Left lung (tissue), 10 donors: ENCODE results near the gene KDM5B. TPM values are rescaled to one million over a fixed set of nuclear protein-coding genes. Genes with fewer than 3 reads are reported as not detected.

Source experiments
- ATAC-seq: fragments of 200-7000 bp; cut with Tn5 transposase; one replicate; pipeline ENCODE4 v1.9.1; 2020; ENCODE audit warnings: moderate library complexity
- DNase-seq, 4 donors: peaks; one replicate each; pipeline ENCODE4 v3.0.0-alpha.2; 2013 to 2020
- H3K27ac ChIP-seq, 2 donors: fragments of 200-600 bp; sonication (generic) in 1 of 2; one replicate each; pipeline versions ENCODE4 v1.5.0 to v1.8.0; 2020 to 2021
- H3K27me3 ChIP-seq, 2 donors: fragments of 200-600 bp; sonication (generic) in 1 of 2; one replicate each; pipeline versions ENCODE4 v1.5.0 to v1.8.0; 2020 to 2021
- H3K36me3 ChIP-seq, 2 donors: fragments of 200-600 bp; sonication (generic) in 1 of 2; one replicate each; pipeline versions ENCODE4 v1.5.0 to v1.8.0; 2020 to 2021
- H3K4me1 ChIP-seq, 2 donors: fragments of 200-600 bp; one replicate each; pipeline ENCODE4 v1.8.0; 2021
- H3K4me3 ChIP-seq, 2 donors: fragments of 200-600 bp; sonication (generic) in 1 of 2; one replicate each; pipeline versions ENCODE4 v1.5.0 to v1.8.0; 2020 to 2021; ENCODE audit warnings: mild to moderate bottlenecking in 1 of 2
- H3K9me3 ChIP-seq, 2 donors: fragments of 200-600 bp; sonication (generic) in 1 of 2; one replicate each; pipeline versions ENCODE4 v1.5.0 to v1.8.0; 2020 to 2021
- intact Hi-C, 2 donors: fragments of 100-400 bp; cut with DNase I; formaldehyde crosslinking; loops; one replicate each; pipeline versions ENCODE4 v1.11.2 to v1.14.2; 2022
- polyA plus RNA-seq, 6 donors: library from polyadenylated mRNA; unstranded; fragments of 120-200 nt; gene quantifications; one replicate each; pipeline ENCODE4 v1.2.1, GENCODE V29; 2013; ENCODE audit not compliant: insufficient read length in 6 of 6
- total RNA-seq, 2 donors: library from RNA; stranded (reverse); fragmentation: NEBNext Ultra II Directional; extraction: Animal tissue kit (Norgen Biotek cat#: 25700); gene quantifications; one replicate each; pipeline ENCODE4 v1.2.1, GENCODE V29; 2021
- TF ChIP-seq, protein P1 (sequence below), 2 donors: fragments of 200-600 bp; sonication (generic) in 1 of 2; IDR thresholded peaks; one replicate each; pipeline versions ENCODE4 v1.5.0 to v1.8.0; 2021; ENCODE audit warnings: antibody characterized with exemption in 2 of 2
- donor health status: DM: no; HTN: yes; CAD: no.
- donor health status: DM: no; HTN: no; CAD: no.

Gene KDM5B
- total and polyA plus RNA-seq, 8 donors, result 46.4 to 124 (median 105) TPM

DNA sequence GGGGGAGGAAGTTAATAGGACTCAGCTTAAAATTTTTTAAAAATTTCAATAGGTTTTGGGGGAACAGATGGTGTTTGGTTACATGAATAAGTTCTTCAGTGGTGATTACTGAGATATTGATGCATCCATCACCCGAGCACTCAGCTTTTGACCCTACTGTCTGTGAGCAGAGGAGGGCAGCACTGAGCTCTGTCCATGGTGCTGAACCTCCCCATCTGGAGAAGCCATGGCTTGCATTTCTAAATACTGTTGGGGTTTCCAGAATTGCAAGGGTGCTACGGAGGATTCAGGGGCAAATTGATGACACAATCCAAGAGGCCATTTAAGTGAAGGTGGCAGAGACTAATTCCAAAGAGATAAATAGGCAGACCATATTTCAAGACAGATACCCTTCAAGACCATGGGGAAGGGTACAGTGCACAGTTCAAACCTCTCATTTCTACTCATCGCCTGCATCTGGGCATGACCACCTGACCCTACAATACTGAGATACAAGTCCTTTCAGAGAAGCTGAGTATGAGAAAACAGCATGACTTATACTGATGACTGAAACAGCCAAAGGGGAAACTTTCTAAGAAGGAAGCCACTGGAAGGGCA lies 115.2 kb downstream of the KDM5B start:
- ATAC-seq (peak; percentile 92), DNase-seq (peak in 3 of 4 donors; percentile 53 to 83 (median 68))
- no peak overlapping the region for H3K27ac ChIP-seq
- intact Hi-C loops, result no loop called here
- no peaks in the 10 kb centered on the region for H3K9me3 ChIP-seq
- H3K4me1 ChIP-seq, result no peaks in the 10 kb centered on the region
- H3K27me3 ChIP-seq, result peaks cover 29 to 89% of the 10 kb centered on the region in 2 donors
- H3K4me3 ChIP-seq, result no peak overlapping the region
- TF ChIP-seq, protein P1, sequence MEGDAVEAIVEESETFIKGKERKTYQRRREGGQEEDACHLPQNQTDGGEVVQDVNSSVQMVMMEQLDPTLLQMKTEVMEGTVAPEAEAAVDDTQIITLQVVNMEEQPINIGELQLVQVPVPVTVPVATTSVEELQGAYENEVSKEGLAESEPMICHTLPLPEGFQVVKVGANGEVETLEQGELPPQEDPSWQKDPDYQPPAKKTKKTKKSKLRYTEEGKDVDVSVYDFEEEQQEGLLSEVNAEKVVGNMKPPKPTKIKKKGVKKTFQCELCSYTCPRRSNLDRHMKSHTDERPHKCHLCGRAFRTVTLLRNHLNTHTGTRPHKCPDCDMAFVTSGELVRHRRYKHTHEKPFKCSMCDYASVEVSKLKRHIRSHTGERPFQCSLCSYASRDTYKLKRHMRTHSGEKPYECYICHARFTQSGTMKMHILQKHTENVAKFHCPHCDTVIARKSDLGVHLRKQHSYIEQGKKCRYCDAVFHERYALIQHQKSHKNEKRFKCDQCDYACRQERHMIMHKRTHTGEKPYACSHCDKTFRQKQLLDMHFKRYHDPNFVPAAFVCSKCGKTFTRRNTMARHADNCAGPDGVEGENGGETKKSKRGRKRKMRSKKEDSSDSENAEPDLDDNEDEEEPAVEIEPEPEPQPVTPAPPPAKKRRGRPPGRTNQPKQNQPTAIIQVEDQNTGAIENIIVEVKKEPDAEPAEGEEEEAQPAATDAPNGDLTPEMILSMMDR (IDR thresholded peaks at IDR 0.05), result no peak
- no peaks in the 10 kb centered on the region for H3K36me3 ChIP-seq

DNA sequence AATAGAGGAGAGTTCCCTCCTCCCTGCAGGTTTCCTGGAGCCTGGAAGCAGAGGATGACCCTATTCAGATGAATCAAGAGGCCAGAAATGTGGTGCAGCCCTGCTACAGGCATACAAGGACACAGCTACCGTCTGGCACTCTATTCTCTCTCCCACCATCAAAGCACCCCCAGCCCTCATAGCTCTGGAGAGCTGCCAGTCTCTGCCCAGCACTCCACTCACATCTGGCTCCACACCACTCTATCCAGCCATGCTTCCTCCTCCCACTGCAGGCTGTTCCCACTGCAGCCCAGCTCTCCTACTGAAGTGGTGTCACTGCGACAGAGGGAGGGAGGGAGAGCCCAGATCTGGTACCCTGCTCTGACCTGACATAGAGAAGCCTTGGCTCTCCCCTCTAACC lies 116.4 kb downstream of the KDM5B start:
- H3K9me3 ChIP-seq, result no peaks in the 10 kb centered on the region
- DNase-seq, result no peak
- TF ChIP-seq, protein P1 (IDR thresholded peaks at IDR 0.05), result no peak
- no peaks in the 10 kb centered on the region for H3K4me1 ChIP-seq
- no peak overlapping the region for H3K4me3 ChIP-seq
- H3K36me3 ChIP-seq, result no peaks in the 10 kb centered on the region
- intact Hi-C loops, result no loop called here
- ATAC-seq, result no peak
- H3K27me3 ChIP-seq, result peaks cover 24 to 89% of the 10 kb centered on the region in 2 donors
- no peak overlapping the region for H3K27ac ChIP-seq

DNA sequence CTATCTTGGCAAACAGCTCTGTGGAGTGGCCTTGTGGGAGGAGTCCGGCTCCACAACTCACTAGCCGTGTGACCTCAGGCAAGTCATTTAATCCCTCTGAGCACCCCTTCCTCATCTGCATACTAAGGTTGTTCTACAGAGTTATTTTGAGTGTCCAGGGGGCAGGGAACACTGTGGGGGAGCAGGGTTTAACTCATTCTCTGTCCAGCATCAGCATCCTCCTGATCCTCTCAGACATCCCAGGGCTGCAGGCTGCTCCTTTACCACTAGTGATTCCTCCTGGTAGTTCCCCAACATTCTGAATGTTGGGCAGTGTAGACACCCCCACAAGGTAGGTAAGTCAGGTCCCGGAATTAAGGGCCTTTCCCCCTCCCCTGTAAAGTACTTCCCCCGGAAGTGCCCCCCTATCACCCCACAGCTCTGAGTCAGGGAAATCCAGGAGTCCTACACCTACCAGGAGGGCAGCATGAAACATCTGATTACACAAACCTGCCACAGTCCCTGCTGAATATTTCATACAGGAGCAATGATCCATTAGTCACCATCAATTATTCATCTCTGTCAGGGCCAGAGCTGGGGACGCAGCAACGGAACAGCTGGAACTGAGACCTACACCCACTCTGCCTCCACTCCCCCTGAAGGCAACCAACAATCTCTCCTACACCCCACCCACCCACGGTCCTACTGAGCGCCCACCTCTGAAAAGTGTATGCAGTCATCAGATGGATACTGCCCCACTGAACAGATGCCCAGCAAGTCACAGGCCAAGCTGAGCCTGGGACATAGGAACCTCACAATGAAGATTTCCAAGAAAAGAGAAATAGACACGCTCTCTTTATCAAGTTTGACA lies 118.5 kb downstream of the KDM5B start:
- intact Hi-C loops, result no loop called here
- no peaks in the 10 kb centered on the region for H3K4me1 ChIP-seq
- H3K4me3 ChIP-seq, result no peak overlapping the region
- no peaks in the 10 kb centered on the region for H3K9me3 ChIP-seq
- no peaks in the 10 kb centered on the region for H3K36me3 ChIP-seq
- TF ChIP-seq, protein P1 (IDR thresholded peaks at IDR 0.05), result no peak
- H3K27ac ChIP-seq, result no peak overlapping the region
- peaks cover 14 to 86% of the 10 kb centered on the region in 2 donors for H3K27me3 ChIP-seq
- no peak for DNase-seq
- ATAC-seq, result no peak

DNA sequence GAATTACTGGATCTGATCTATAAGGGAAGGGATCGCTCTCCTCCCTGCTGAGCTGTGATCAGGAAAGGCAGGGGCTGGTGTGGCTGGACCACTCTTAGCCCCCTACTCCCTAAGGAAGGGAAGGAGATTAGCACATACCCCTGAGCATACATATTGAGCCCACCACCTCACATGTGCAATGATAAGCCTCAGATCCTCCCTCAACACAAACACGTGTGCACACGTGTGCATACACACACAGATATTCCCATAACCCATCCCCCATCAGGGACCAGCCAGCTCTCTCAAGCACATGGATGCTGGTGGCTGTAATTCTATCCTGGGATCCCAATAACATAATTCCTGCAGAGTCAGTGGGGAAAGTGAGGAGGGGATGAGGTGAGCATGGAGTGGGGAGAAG lies 119.1 kb downstream of the KDM5B start:
- no peaks in the 10 kb centered on the region for H3K36me3 ChIP-seq
- ATAC-seq (no peak), DNase-seq (no peak)
- TF ChIP-seq, protein P1 (IDR thresholded peaks at IDR 0.05), result no peak
- intact Hi-C loops, result no loop called here
- H3K27me3 ChIP-seq, result peaks cover 14 to 86% of the 10 kb centered on the region in 2 donors
- H3K27ac ChIP-seq, result no peak overlapping the region
- H3K4me1 ChIP-seq, result no peaks in the 10 kb centered on the region
- H3K9me3 ChIP-seq, result no peaks in the 10 kb centered on the region
- no peak overlapping the region for H3K4me3 ChIP-seq

DNA sequence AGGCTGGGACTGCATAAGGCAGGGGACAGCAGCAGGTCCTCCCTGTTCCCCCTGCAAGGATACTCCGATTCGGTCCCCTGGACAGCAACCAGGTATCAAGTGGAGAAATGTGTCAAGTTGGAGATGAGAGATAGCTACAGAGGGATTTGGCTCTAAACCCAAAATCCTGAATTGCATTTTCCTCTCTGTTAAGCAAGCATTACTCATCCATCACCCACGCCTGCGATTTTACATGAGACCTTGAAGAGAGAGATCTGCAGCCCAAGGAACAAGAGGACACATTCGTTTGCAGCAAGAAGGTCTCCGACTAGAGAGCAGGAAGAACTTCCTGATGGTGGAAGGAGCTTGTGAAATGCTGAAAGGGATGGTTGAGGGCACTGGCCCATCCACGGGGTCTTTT lies 119.8 kb downstream of the KDM5B start:
- Histone ChIP-seq H3K4me1 (no peaks in the 10 kb centered on the region), H3K4me3 (no peak overlapping the region), H3K9me3 (no peaks in the 10 kb centered on the region), H3K36me3 (no peaks in the 10 kb centered on the region), H3K27ac (no peak overlapping the region), H3K27me3 (peaks cover 10 to 87% of the 10 kb centered on the region in 2 donors)
- ATAC-seq, result no peak
- intact Hi-C loops, result no loop called here
- TF ChIP-seq, protein P1 (IDR thresholded peaks at IDR 0.05), result no peak
- no peak for DNase-seq
